ENCODE data around the gene USP40. TPM values are rescaled to one million over a fixed set of nuclear protein-coding genes. Genes with fewer than 3 reads are reported as not detected.

USP40 gene
- total RNA-seq, 1 donor from 2014 or later, result 32.9 TPM

DNA sequence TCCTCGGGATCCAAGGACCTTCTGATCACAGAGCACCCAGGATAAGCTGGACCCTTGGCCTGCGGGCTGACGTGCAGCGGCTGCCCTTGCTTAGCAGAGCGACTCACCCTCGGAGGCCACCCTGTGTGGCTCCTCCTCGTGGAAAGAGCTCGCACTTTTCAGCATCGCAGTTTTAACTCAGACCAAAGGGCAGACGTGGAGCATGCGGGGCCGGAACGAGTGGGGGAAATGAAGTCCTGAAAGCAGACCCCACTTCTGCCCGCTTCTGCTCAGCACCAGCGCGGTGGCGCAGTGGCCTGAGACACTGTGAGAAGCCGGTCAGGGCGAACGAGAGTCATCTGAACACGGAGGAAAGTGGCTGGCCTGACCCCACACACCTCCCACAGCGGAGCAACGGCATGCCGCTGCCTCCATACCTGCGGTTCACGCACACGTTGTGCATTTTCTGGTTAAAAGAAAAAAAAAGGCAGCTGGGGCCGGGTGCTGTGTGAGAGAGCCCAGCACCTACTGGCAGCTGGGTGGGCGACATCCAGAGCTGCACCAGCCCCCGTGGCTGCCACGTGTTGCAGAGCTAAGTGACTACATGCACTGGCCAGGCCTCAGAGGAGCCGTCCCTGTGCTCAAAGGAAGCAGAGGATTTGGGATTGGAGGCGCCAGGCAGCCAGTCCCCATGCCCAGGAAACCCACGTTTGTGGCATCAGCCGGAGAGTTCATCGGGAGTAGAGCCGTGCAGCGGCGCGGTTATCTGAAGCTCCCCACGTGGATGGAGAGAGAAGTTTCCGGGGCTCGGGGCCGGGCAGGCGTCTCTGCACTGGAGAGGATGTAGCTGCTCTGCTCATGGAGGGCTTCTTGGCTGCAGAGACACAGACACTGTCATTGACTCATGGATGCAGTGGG lies 89.7 kb downstream of the USP40 start:
- TF ChIP-seq EZH2 (IDR thresholded peaks at IDR 0.05) (no peak), EZH2phosphoT487 (IDR thresholded peaks at IDR 0.05) (no peak)
- TF ChIP-seq, protein P1, sequence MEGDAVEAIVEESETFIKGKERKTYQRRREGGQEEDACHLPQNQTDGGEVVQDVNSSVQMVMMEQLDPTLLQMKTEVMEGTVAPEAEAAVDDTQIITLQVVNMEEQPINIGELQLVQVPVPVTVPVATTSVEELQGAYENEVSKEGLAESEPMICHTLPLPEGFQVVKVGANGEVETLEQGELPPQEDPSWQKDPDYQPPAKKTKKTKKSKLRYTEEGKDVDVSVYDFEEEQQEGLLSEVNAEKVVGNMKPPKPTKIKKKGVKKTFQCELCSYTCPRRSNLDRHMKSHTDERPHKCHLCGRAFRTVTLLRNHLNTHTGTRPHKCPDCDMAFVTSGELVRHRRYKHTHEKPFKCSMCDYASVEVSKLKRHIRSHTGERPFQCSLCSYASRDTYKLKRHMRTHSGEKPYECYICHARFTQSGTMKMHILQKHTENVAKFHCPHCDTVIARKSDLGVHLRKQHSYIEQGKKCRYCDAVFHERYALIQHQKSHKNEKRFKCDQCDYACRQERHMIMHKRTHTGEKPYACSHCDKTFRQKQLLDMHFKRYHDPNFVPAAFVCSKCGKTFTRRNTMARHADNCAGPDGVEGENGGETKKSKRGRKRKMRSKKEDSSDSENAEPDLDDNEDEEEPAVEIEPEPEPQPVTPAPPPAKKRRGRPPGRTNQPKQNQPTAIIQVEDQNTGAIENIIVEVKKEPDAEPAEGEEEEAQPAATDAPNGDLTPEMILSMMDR (IDR thresholded peaks at IDR 0.05), result no peak
- no peaks in the 10 kb centered on the region for H3K9me3 ChIP-seq (ENCODE audit: low read depth)
- H3K27me3 ChIP-seq, result no peaks in the 10 kb centered on the region
- no peak overlapping the region for H3K4me2 ChIP-seq
- no peaks in the 10 kb centered on the region for H3K9me3 Mint-ChIP-seq
- H2AFZ ChIP-seq (replicated peaks), result no peak overlapping the region
- H3K4me3 ChIP-seq, result no peak overlapping the region
- H3K27me3 Mint-ChIP-seq (ENCODE audit: insufficient read depth, low read depth), result no peaks in the 10 kb centered on the region
- H3F3A ChIP-seq (ENCODE audit: low read depth), result no peaks in the 10 kb centered on the region
- no peak for DNase-seq (ENCODE audit: low spot score)
- no peak overlapping the region for H3K27ac Mint-ChIP-seq
- H3K4me1 Mint-ChIP-seq, result peaks cover 2% of the 10 kb centered on the region
- H3K36me3 ChIP-seq, result no peaks in the 10 kb centered on the region
- H3K36me3 Mint-ChIP-seq, result peaks cover 8% of the 10 kb centered on the region
- H3K79me2 ChIP-seq (ENCODE audit: low read depth), result no peaks in the 10 kb centered on the region
- H3K4me3 Mint-ChIP-seq, result no peak overlapping the region
- H4K20me1 ChIP-seq (ENCODE audit: low read depth), result no peaks in the 10 kb centered on the region
- H3K4me1 ChIP-seq, result no peaks in the 10 kb centered on the region
- H3K27ac ChIP-seq, result no peak overlapping the region
- H3K9ac ChIP-seq, result no peak overlapping the region

DNA sequence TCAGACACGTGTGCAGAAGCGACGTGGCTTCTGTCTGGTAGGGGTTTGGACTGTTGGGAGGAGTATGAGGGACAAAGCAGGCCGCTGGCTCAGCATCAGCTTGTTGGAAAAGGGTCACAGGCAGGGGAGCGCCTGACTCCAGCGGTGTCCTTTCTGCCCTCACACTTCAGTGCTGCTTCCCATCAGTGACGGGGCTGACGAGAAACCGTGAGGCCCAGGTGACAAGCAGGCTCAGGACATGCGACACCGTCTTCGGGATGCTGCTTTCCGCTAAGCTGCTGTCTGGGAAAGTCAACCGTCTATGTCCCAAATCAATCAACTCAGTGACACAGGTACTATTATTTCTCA lies 90.5 kb downstream of the USP40 start:
- no peaks in the 10 kb centered on the region for H3K27me3 ChIP-seq
- Mint-ChIP-seq H3K27ac (peak overlapping the region; percentile 60), H3K9me3 (no peaks in the 10 kb centered on the region), H3K36me3 (peaks cover 6% of the 10 kb centered on the region), H3K4me3 (no peak overlapping the region), H3K4me1 (no peaks in the 10 kb centered on the region), H3K27me3 (ENCODE audit: insufficient read depth, low read depth) (no peaks in the 10 kb centered on the region)
- no peak overlapping the region for H3K4me2 ChIP-seq
- H3K79me2 ChIP-seq (ENCODE audit: low read depth), result no peaks in the 10 kb centered on the region
- no peak overlapping the region for H3K27ac ChIP-seq
- DNase-seq (ENCODE audit: low spot score), result no peak
- H3K9me3 ChIP-seq (ENCODE audit: low read depth), result no peaks in the 10 kb centered on the region
- no peaks in the 10 kb centered on the region for H3K4me1 ChIP-seq
- no peaks in the 10 kb centered on the region for H4K20me1 ChIP-seq (ENCODE audit: low read depth)
- no peaks in the 10 kb centered on the region for H3F3A ChIP-seq (ENCODE audit: low read depth)
- no peak overlapping the region for H3K4me3 ChIP-seq
- TF ChIP-seq, protein P1 (IDR thresholded peaks at IDR 0.05), result no peak
- TF ChIP-seq EZH2phosphoT487 (IDR thresholded peaks at IDR 0.05), result no peak
- no peak for TF ChIP-seq EZH2 (IDR thresholded peaks at IDR 0.05)
- H3K9ac ChIP-seq, result no peak overlapping the region
- H2AFZ ChIP-seq (replicated peaks), result no peak overlapping the region
- H3K36me3 ChIP-seq, result no peaks in the 10 kb centered on the region

DNA sequence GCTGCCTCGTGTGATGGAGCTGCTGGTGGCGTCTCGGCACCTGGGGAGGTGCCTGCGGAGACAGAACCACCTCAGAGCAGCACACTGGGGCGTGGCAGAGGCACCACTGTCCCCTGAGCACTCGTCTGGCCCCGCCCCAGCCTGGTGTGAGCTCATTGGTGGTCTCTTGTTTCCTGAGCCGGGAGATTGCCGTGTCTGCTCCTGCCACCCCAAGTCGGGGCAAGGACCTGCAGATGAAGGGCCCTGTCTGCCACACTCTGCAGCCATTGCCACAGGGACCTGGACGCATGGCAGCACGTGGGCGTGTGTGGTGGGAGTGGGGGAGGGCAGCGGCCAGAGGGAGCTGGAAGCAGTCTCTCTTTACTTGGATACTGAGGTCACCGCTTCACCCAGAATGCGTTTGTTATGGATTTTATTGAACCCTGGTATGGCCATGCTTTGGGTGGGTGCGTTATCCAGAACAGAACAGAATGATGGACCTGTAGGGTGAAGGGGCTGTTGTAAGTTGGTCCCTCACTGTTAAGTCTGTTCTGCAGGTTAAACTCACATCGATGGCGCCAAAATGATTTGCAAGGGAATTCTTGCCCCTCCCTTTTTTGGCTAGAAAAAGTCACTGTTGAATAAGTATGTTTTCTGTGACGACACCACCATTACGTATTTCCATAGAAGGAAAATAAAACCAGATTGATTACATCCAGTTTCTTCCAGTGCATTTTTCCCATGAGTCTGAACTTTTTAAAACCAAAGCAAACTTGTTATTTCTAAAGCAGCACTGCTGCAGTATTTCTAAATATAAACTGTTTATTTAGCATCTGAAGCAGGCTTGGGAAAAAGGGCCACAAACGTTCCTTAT lies 92.0 kb downstream of the USP40 start:
- DNase-seq (ENCODE audit: low spot score), result no peak
- Mint-ChIP-seq H3K27me3 (ENCODE audit: insufficient read depth, low read depth) (no peaks in the 10 kb centered on the region), H3K4me1 (no peaks in the 10 kb centered on the region), H3K9me3 (no peaks in the 10 kb centered on the region), H3K27ac (no peak overlapping the region), H3K4me3 (no peak overlapping the region), H3K36me3 (peaks cover 13% of the 10 kb centered on the region)
- Histone ChIP-seq H3K27ac (no peak overlapping the region), H3F3A (ENCODE audit: low read depth) (no peaks in the 10 kb centered on the region), H3K36me3 (no peaks in the 10 kb centered on the region), H3K4me2 (no peak overlapping the region), H3K79me2 (ENCODE audit: low read depth) (no peaks in the 10 kb centered on the region), H3K9ac (no peak overlapping the region), H4K20me1 (ENCODE audit: low read depth) (no peaks in the 10 kb centered on the region), H3K9me3 (ENCODE audit: low read depth) (no peaks in the 10 kb centered on the region), H3K27me3 (no peaks in the 10 kb centered on the region), H2AFZ (replicated peaks) (no peak overlapping the region), H3K4me3 (no peak overlapping the region), H3K4me1 (no peaks in the 10 kb centered on the region)
- TF ChIP-seq, protein P1 (IDR thresholded peaks at IDR 0.05), result no peak
- TF ChIP-seq EZH2phosphoT487 (IDR thresholded peaks at IDR 0.05) (no peak), EZH2 (IDR thresholded peaks at IDR 0.05) (no peak)
